Heart left ventricle (tissue), 16 donors: ENCODE data around the gene TPSAB1. TPM values are rescaled to one million over a fixed set of nuclear protein-coding genes. Genes with fewer than 3 reads are reported as not detected.

Experiments used
- ATAC-seq, 4 donors: fragments of 200-7000 bp; cut with Tn5 transposase; one replicate each; pipeline ENCODE4 v1.9.1; 2020 to 2022; ENCODE audit warnings: moderate library complexity in 4 of 4, mild to moderate bottlenecking in 3 of 4, moderate number of reproducible peaks in 1 of 4
- DNase-seq, 5 donors: peaks; one replicate each; pipeline ENCODE4 v3.0.0-alpha.2; 2020
- H3K27ac ChIP-seq, 12 donors: fragments of 200-600 bp; sonication (generic) in 4 of 12; one replicate each; pipeline versions ENCODE4 v1.5.0 to v1.8.0; 2016 to 2022; ENCODE audit warnings: mild to moderate bottlenecking in 2 of 12
- H3K27me3 ChIP-seq, 9 donors: fragments of 200-600 bp; sonication (generic) in 2 of 9; one replicate each; pipeline versions ENCODE4 v1.5.1 to v1.8.0; 2016 to 2022; ENCODE audit warnings: mild to moderate bottlenecking in 3 of 9
- H3K36me3 ChIP-seq, 9 donors: fragments of 200-600 bp; sonication (generic) in 2 of 9; one replicate each; pipeline versions ENCODE4 v1.5.0 to v1.8.0; 2018 to 2022; ENCODE audit warnings: mild to moderate bottlenecking in 2 of 9
- H3K4me1 ChIP-seq, 12 donors: fragments of 200-600 bp; sonication (generic) in 4 of 12; one replicate each; pipeline versions ENCODE4 v1.5.0 to v1.8.0; 2016 to 2022; ENCODE audit warnings: mild to moderate bottlenecking in 3 of 12
- H3K4me3 ChIP-seq, 12 donors: fragments of 200-600 bp; sonication (generic) in 4 of 12; one replicate each; pipeline versions ENCODE4 v1.5.0 to v1.8.0; 2017 to 2022; ENCODE audit warnings: mild to moderate bottlenecking in 9 of 12, moderate library complexity in 4 of 12
- H3K9me3 ChIP-seq, 12 donors: fragments of 200-600 bp; sonication (generic) in 4 of 12; one replicate each; pipeline versions ENCODE4 v1.5.0 to v1.8.0; 2016 to 2022; ENCODE audit warnings: mild to moderate bottlenecking in 1 of 12
- POLR2A ChIP-seq, 2 donors: fragments of 450-650 bp; IDR thresholded peaks; one replicate each; pipeline ENCODE4 v1.6.1; 2017; ENCODE audit warnings: antibody characterized with exemption in 2 of 2, mild to moderate bottlenecking in 2 of 2, moderate library complexity in 2 of 2
- WGBS, 4 donors: extraction: QIAGEN DNeasy Blood & Tissue Kit in 2 of 4; methylation state at CpG; one replicate each; pipeline versions ENCODE4 v1.1.5 to v1.1.7; 2013 to 2018; 5-methylcytosine and 5-hydroxymethylcytosine counted together
- intact Hi-C, 10 donors: fragments of 100-400 bp; cut with DNase I; formaldehyde crosslinking; loops; one replicate each; pipeline versions ENCODE4 v1.11.1 to v1.14.2; 2022
- polyA plus RNA-seq, 2 donors: library from polyadenylated mRNA; stranded (reverse); fragments of 200-250 nt; gene quantifications; one replicate each; pipeline ENCODE4 v1.2.3, GENCODE V29; 2013
- total RNA-seq, 9 donors: library from RNA; depleted of rRNA in 2 of 9; stranded (reverse); fragments of >200 nt in 2 of 9; fragmentation: NEBNext Ultra II Directional in 3 of 9; extraction: Animal tissue kit (Norgen Biotek cat#: 25700) in 3 of 9; gene quantifications; one replicate each; pipeline versions ENCODE4 v1.1.0 to v1.2.4, GENCODE V29; 2016 to 2023
- TF ChIP-seq, protein P1 (sequence below), 12 donors: fragments of 200-600 bp; sonication (generic) in 4 of 12; IDR thresholded peaks; one replicate each; pipeline versions ENCODE4 v1.5.0 to v1.8.0; 2018 to 2022; ENCODE audit warnings: antibody characterized with exemption in 12 of 12, mild to moderate bottlenecking in 5 of 12
- donor health status: ischemic (EF 13 %, LVEDD 7.1; RV severe dilation, severe dysfunction).
- donor health status: healthy with polysubstance abuse.
- donor health status: DM: no; HTN: yes; CAD: no.
- donor health status: DM: no; HTN: no; CAD: no.
- donor health status: ischemic (EF 25% LVEDD 6.9; RV normal size, moderate dysfunction).
- donor health status: ischemic (EF 25% LVEDD 5.7; RV mildly dilated, moderate dysfunction).
- donor health status: healthy.
- donor health status: DM: yes; HTN: yes; CAD: no.
- donor health status: ischemic (EF 35%, LVEDD 5.7; RV mildly dilated, moderate dysfunction).
- donor health status: nonischemic (EF 11% LVEDD 7.7; RV severe dilation, severe dysfunction).
- donor health status: DM: yes; HTN: yes; CAD: no.
- donor health status: PGD.
- donor health status: ischemic (EF 29% LVEDD 5.4; RV normal size, mild dysfunction).
- donor health status: nonischemic (EF 23%, LVEDD 6.1; RV moderate dilation, normal function).

Gene TPSAB1
- total and polyA plus RNA-seq, 11 donors = 1.1 to 14.3 (median 3.4) TPM; not detected in 1

DNA sequence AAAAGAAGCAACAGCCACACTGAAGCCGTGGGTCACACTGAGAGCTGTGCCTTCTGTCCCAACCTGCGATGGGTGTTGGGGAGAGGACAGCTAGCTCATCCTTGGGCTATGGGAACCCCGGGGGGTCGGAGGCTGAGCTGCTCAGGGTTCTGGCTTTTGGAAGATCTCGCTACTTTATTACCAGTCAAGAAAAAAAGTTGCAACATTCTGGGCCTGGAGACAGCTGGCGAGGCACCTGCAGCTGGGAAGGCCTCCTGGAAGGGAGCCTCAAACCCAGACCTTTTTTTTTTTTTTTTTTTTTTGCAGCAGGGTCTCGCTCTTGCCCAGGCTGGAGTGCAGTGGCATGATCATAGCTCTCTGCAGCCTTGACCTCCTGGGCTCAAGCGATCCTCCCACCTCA, 40.3 kb downstream of the TPSAB1 start:
- TF ChIP-seq, protein P1, sequence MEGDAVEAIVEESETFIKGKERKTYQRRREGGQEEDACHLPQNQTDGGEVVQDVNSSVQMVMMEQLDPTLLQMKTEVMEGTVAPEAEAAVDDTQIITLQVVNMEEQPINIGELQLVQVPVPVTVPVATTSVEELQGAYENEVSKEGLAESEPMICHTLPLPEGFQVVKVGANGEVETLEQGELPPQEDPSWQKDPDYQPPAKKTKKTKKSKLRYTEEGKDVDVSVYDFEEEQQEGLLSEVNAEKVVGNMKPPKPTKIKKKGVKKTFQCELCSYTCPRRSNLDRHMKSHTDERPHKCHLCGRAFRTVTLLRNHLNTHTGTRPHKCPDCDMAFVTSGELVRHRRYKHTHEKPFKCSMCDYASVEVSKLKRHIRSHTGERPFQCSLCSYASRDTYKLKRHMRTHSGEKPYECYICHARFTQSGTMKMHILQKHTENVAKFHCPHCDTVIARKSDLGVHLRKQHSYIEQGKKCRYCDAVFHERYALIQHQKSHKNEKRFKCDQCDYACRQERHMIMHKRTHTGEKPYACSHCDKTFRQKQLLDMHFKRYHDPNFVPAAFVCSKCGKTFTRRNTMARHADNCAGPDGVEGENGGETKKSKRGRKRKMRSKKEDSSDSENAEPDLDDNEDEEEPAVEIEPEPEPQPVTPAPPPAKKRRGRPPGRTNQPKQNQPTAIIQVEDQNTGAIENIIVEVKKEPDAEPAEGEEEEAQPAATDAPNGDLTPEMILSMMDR (IDR thresholded peaks at IDR 0.05) = no peak
- TF ChIP-seq POLR2A (IDR thresholded peaks at IDR 0.05) = no peak
- H3K27ac ChIP-seq = no peak overlapping the region
- no peak for DNase-seq
- no peaks in the 10 kb centered on the region for H3K4me1 ChIP-seq
- 75 to 87% (median 82%) methylated on average over 7 to 8 of the region's 8 CpGs for WGBS, 4 donors
- no peak overlapping the region for H3K4me3 ChIP-seq
- H3K36me3 ChIP-seq = no peaks in the 10 kb centered on the region
- intact Hi-C loops = no loop called here
- H3K9me3 ChIP-seq = no peaks in the 10 kb centered on the region
- peaks cover 0 to 42% (median 9%) of the 10 kb centered on the region in 9 donors for H3K27me3 ChIP-seq
- ATAC-seq = no peak

DNA sequence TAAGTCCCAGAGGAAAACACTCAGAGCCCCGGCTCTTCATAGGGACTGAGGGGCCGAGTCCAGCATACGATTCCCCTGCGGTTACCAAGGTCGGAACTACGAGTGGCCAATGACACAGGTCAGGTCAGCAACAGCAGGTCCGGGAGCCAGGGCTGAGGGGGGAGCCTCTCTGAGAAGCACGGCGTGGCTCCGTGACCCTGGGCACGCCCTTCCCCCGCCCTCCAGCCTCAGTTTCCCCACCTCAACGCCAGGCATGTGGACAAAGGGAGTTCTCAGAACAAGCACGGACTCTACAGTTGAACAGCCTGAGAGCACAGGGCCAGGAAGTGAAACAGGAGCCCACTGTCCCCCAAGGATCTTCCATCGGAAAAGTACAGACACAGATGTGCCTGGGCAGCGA, 41.0 kb downstream of the TPSAB1 start:
- no peak for ATAC-seq
- Histone ChIP-seq H3K36me3 (no peaks in the 10 kb centered on the region), H3K27me3 (peaks cover 0 to 43% (median 11%) of the 10 kb centered on the region in 9 donors), H3K27ac (no peak overlapping the region), H3K4me3 (no peak overlapping the region), H3K9me3 (no peaks in the 10 kb centered on the region), H3K4me1 (no peaks in the 10 kb centered on the region)
- no peak for TF ChIP-seq POLR2A (IDR thresholded peaks at IDR 0.05)
- TF ChIP-seq, protein P1 (IDR thresholded peaks at IDR 0.05) = no peak
- DNase-seq = no peak
- WGBS, 4 donors = 79 to 90% (median 81%) methylated on average over 15 to 16 of the region's 16 CpGs
- intact Hi-C loops = no loop called here

DNA sequence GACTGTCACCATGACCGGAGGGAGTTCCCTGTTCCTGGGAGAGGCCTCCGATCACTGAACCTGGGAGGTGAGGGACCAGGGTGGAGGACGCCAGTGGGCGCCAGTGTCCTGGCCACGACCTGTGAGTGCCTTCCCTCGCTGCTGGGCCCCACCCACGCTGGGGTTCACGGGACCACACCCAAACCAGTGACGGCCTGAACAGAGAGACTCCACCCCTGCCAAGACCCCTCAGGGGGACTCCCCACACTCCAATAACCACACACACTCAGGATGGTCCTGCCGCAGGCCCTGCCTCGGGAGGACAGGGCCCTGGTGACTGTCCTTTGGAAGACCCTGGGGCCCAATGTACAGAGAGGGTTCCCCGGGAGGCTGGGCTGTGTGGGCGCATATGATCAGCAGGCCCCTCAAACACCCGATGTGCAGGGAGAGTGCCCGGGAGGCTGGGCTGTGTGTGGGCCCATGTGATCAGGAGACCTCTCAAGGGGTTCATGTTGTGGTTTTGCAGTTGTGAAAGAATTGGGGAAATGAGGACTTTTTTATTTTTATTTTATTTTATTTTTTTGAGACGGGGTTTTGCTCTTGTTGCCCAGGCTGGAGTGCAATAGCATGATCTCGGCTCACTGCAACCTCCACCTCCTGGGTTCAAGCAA, 41.9 kb downstream of the TPSAB1 start:
- Histone ChIP-seq H3K27ac (no peak overlapping the region), H3K36me3 (no peaks in the 10 kb centered on the region), H3K4me3 (no peak overlapping the region), H3K9me3 (no peaks in the 10 kb centered on the region), H3K4me1 (no peaks in the 10 kb centered on the region), H3K27me3 (peaks cover 0 to 47% (median 8%) of the 10 kb centered on the region in 9 donors)
- intact Hi-C loops = no loop called here
- no peak for ATAC-seq
- no peak for DNase-seq
- TF ChIP-seq, protein P1 (IDR thresholded peaks at IDR 0.05) = no peak
- TF ChIP-seq POLR2A (IDR thresholded peaks at IDR 0.05) = no peak
- WGBS, 4 donors = 71 to 84% (median 76%) methylated on average over 11 to 17 of the region's 17 CpGs

DNA sequence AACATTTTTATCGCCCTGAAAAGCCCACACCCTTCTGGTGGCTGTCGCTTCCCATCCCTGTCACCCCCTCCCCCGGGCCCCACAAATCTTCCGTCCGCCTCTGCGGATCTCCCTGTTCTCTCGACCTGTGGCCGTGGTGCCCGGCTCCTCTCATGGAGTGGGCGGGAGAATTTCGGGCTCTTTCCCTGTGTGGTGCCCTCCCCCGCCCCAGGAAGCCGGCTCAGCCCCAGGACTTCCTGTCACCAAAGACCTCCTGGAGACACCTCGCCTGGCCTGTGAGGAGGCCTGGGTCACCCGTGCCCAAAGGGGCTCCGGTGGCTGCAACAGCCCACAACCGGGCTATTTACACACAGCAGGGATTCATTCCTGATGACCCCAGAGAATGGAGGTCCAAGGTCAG, 42.8 kb downstream of the TPSAB1 start:
- H3K4me3 ChIP-seq = no peak overlapping the region
- no peak overlapping the region for H3K27ac ChIP-seq
- intact Hi-C loops = no loop called here
- DNase-seq (no peak), ATAC-seq (no peak)
- H3K9me3 ChIP-seq = no peaks in the 10 kb centered on the region
- peaks cover under 1 to 49% (median 11%) of the 10 kb centered on the region in 9 donors for H3K27me3 ChIP-seq
- H3K36me3 ChIP-seq = no peaks in the 10 kb centered on the region
- 42 to 53% (median 47%) methylated on average over 17 of the region's 17 CpGs for WGBS, 4 donors
- TF ChIP-seq, protein P1 (IDR thresholded peaks at IDR 0.05) = no peak
- no peak for TF ChIP-seq POLR2A (IDR thresholded peaks at IDR 0.05)
- H3K4me1 ChIP-seq = peaks cover 0 to 5% (median 0%) of the 10 kb centered on the region in 12 donors
